Neural progenitor cell (in vitro differentiated cells): Measurements from ENCODE around the gene SSBP2. TPM values are rescaled to one million over a fixed set of nuclear protein-coding genes. Genes with fewer than 3 reads are reported as not detected.
A peak's percentile ranks its signal among the peaks of the same experiment; 100 is the strongest.
"Not testable (repeated sequence)": the region's sequence is repeated elsewhere in the genome, so short reads cannot be mapped to it uniquely, and the experiment has no call there.

Source experiments
- DNase-seq: peaks from one replicate; pipeline ENCODE4 v3.0.0-alpha.2; 2016; ENCODE audit warnings: low spot score
- H2AFZ ChIP-seq: fragments of 200-600 bp; sonication (generic); replicated peaks from 2 replicates; pipeline ENCODE4 v1.6.1; 2016; ENCODE audit warnings: antibody characterized with exemption
- H3F3A ChIP-seq: fragments of 200-600 bp; sonication (generic); 2 replicates; pipeline ENCODE4 v1.6.1; 2016; ENCODE audit warnings: antibody characterized with exemption, low read depth
- H3K27ac ChIP-seq: fragments of 200-600 bp; sonication (generic); 2 replicates; pipeline ENCODE4 v1.5.1; 2016; ENCODE audit warnings: mild to moderate bottlenecking
- H3K27me3 ChIP-seq: fragments of 200-600 bp; sonication (generic); 2 replicates; pipeline ENCODE4 v1.6.1; 2016; ENCODE audit warnings: mild to moderate bottlenecking, moderate library complexity
- H3K36me3 ChIP-seq: fragments of 200-600 bp; sonication (generic); 2 replicates; pipeline ENCODE4 v1.5.1; 2016
- H3K4me1 ChIP-seq: fragments of 200-600 bp; sonication (generic); 2 replicates; pipeline ENCODE4 v1.6.1; 2016; ENCODE audit warnings: mixed run types
- H3K4me2 ChIP-seq: fragments of 200-600 bp; sonication (generic); 2 replicates; pipeline ENCODE4 v1.6.1; 2016
- H3K4me3 ChIP-seq: fragments of 200-600 bp; sonication (generic); 2 replicates; pipeline ENCODE4 v1.5.1; 2016
- H3K79me2 ChIP-seq: fragments of 200-600 bp; sonication (generic); 2 replicates; pipeline ENCODE4 v1.6.1; 2016; ENCODE audit warnings: low read depth
- H3K9ac ChIP-seq: fragments of 200-600 bp; sonication (generic); 2 replicates; pipeline ENCODE4 v1.6.1; 2016
- H3K9me3 ChIP-seq: fragments of 200-600 bp; sonication (generic); 2 replicates; pipeline ENCODE4 v1.5.1; 2016; ENCODE audit warnings: low read depth
- H4K20me1 ChIP-seq: fragments of 200-600 bp; sonication (generic); 2 replicates; pipeline ENCODE4 v1.6.1; 2016; ENCODE audit warnings: low read depth
- H3K27ac Mint-ChIP-seq: 3 replicates; pipeline ENCODE4 v1.8.0; 2021; ENCODE audit warnings: mixed read lengths
- H3K27me3 Mint-ChIP-seq: 2 replicates; pipeline ENCODE4 v1.8.0; 2022; ENCODE audit warnings: low read depth, mild to moderate bottlenecking, inconsistent platforms, moderate library complexity, mixed read lengths; ENCODE audit not compliant: insufficient read depth
- H3K36me3 Mint-ChIP-seq: 3 replicates; pipeline ENCODE4 v1.8.0; 2021; ENCODE audit warnings: mixed read lengths
- H3K4me1 Mint-ChIP-seq: 3 replicates; pipeline ENCODE4 v1.8.0; 2021; ENCODE audit warnings: mixed read lengths
- H3K4me3 Mint-ChIP-seq: 3 replicates; pipeline ENCODE4 v1.8.0; 2021; ENCODE audit warnings: mild to moderate bottlenecking, moderate library complexity, mixed read lengths
- H3K9me3 Mint-ChIP-seq: 3 replicates; pipeline ENCODE4 v1.8.0; 2020; ENCODE audit warnings: mixed read lengths
- CTCF ChIP-seq: fragments of 200-600 bp; sonication (generic); IDR thresholded peaks from 2 replicates; pipeline ENCODE4 v1.5.1; 2017; ENCODE audit warnings: antibody characterized with exemption, mild to moderate bottlenecking
- EZH2 ChIP-seq: fragments of 200-600 bp; sonication (generic); IDR thresholded peaks from 2 replicates; pipeline ENCODE4 v1.6.1; 2017; ENCODE audit warnings: antibody characterized with exemption, mild to moderate bottlenecking, moderate library complexity
- EZH2phosphoT487 ChIP-seq: fragments of 200-600 bp; sonication (generic); IDR thresholded peaks from 2 replicates; pipeline ENCODE4 v1.6.1; 2017; ENCODE audit warnings: antibody characterized with exemption
- total RNA-seq: library from RNA; depleted of rRNA; stranded (reverse); fragments of >200 nt; gene quantifications from 2 replicates; pipeline ENCODE4 v1.2.3, GENCODE V29; 2015; ENCODE audit warnings: low replicate concordance

Gene SSBP2
- total RNA-seq, 1 donor from 2014 or later = 175 TPM

DNA sequence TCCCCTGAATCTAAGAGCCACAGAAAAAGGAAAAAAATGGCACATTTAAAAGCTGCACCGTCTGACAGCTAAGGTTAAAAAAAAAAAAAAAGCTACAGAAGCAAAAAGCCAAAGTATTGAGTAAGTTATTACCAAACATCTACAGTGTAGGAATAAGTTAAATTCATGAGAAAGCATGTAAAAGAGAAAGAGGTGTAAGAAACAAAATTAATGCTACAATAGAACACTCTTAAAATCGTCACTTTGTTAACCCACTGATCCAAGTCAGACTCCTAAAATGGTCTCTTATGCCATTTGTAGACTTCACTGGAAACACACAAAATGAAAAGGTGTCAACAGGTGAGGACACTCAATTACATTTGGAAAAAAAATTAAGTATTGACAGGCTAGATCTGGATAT, 120.2 kb downstream of the SSBP2 start:
- Histone ChIP-seq H3K9ac (no peak overlapping the region), H3K4me2 (no peak overlapping the region), H3K79me2 (peaks cover 5% of the 10 kb centered on the region), H3K27ac (no peak overlapping the region), H3F3A (no peaks in the 10 kb centered on the region), H4K20me1 (peaks cover 5% of the 10 kb centered on the region), H3K4me3 (no peak overlapping the region), H3K4me1 (no peaks in the 10 kb centered on the region), H3K36me3 (peaks cover 6% of the 10 kb centered on the region), H3K9me3 (no peaks in the 10 kb centered on the region), H2AFZ (no peak overlapping the region), H3K27me3 (no peaks in the 10 kb centered on the region)
- H3K9me3 Mint-ChIP-seq = no peaks in the 10 kb centered on the region
- H3K4me3 Mint-ChIP-seq = no peak overlapping the region
- H3K27ac Mint-ChIP-seq = no peak overlapping the region
- peaks cover 2% of the 10 kb centered on the region for H3K27me3 Mint-ChIP-seq
- H3K4me1 Mint-ChIP-seq = peaks cover 10% of the 10 kb centered on the region
- no peak for TF ChIP-seq EZH2phosphoT487
- TF ChIP-seq CTCF = no peak
- TF ChIP-seq EZH2 = no peak
- DNase-seq = no peak
- peaks cover 14% of the 10 kb centered on the region for H3K36me3 Mint-ChIP-seq

- peaks cover 5% of the 10 kb centered on the region for H3K79me2 ChIP-seq
- TF ChIP-seq EZH2phosphoT487 = no peak
- no peak for TF ChIP-seq EZH2
- no peak for TF ChIP-seq CTCF
- no peak overlapping the region for H2AFZ ChIP-seq
- no peak overlapping the region for H3K27ac Mint-ChIP-seq
- peaks cover 5% of the 10 kb centered on the region for H4K20me1 ChIP-seq
- no peak overlapping the region for H3K4me3 ChIP-seq
- H3K4me1 ChIP-seq = no peaks in the 10 kb centered on the region
- peaks cover 6% of the 10 kb centered on the region for H3K36me3 ChIP-seq
- H3K9ac ChIP-seq = no peak overlapping the region
- H3K4me1 Mint-ChIP-seq = peaks cover 10% of the 10 kb centered on the region
- H3K36me3 Mint-ChIP-seq = peaks cover 14% of the 10 kb centered on the region
- DNase-seq = no peak
- no peak overlapping the region for H3K4me2 ChIP-seq
- no peaks in the 10 kb centered on the region for H3K9me3 ChIP-seq
- no peaks in the 10 kb centered on the region for H3K9me3 Mint-ChIP-seq
- H3F3A ChIP-seq = no peaks in the 10 kb centered on the region
- H3K27ac ChIP-seq = no peak overlapping the region
- no peak overlapping the region for H3K4me3 Mint-ChIP-seq
- H3K27me3 ChIP-seq = no peaks in the 10 kb centered on the region
- H3K27me3 Mint-ChIP-seq = peaks cover 2% of the 10 kb centered on the region
These were observed 120.9 kb downstream of the SSBP2 start for GRCh38 chr5:81629986-81630385.

DNA sequence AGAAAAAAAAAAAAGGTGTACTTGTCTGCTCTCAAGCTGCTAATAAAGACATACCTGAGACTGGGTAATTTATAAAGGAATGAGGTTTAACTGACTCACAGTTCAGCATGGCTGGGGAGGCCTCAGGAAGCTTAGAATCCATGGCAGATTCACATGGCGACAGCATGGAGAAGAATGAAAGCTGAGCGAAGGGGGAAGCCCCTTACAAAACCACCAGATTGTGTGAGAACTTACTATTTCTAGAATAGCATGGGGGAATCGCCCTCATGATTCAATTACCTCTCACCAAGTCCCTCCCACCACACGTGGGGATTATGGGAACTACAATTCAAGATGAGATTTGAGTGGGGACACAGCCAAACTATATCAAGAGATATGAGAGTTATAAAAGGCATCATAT, 122.8 kb downstream of the SSBP2 start:
- H3K9me3 ChIP-seq, H3K27me3 Mint-ChIP-seq, H3K4me3 Mint-ChIP-seq, H3K9ac ChIP-seq, DNase-seq, H3K36me3 ChIP-seq, H3K4me1 Mint-ChIP-seq, H3K27ac Mint-ChIP-seq, H3K9me3 Mint-ChIP-seq, H3K4me1 ChIP-seq, H2AFZ ChIP-seq, H3K27me3 ChIP-seq, H3F3A ChIP-seq, H3K4me2 ChIP-seq, H3K4me3 ChIP-seq, H3K79me2 ChIP-seq, H4K20me1 ChIP-seq, H3K27ac ChIP-seq: not testable (repeated sequence)
- peaks cover 15% of the 10 kb centered on the region for H3K36me3 Mint-ChIP-seq

DNA sequence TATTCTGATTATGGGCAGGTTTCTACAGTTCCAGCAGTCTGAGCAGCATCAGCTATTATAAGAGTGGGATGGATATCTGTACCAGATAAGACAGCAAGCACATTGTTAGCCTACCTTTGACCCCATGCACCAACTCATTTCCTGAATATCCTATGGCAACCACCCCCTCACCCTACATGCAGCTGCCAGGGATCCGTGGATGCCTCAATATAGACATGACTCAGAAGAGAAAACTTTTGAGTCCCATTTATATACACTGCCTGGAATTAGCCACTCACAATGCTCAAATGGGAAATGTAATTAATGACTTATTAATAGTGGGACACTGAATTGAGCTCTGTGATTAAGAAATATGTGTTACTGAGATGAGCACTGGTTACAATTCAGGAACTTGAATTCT, 124.4 kb downstream of the SSBP2 start:
- Histone ChIP-seq H3K36me3 (peaks cover 15% of the 10 kb centered on the region), H2AFZ (no peak overlapping the region), H3K4me2 (no peak overlapping the region), H3K27ac (no peak overlapping the region), H3K4me3 (no peak overlapping the region), H3K4me1 (no peaks in the 10 kb centered on the region), H3K9ac (no peak overlapping the region), H3K79me2 (peaks cover 9% of the 10 kb centered on the region), H3K9me3 (peaks cover 10% of the 10 kb centered on the region), H4K20me1 (peaks cover 5% of the 10 kb centered on the region), H3F3A (no peaks in the 10 kb centered on the region), H3K27me3 (no peaks in the 10 kb centered on the region)
- peaks cover 4% of the 10 kb centered on the region for H3K9me3 Mint-ChIP-seq
- H3K27ac Mint-ChIP-seq = peak overlapping the region; percentile 25
- H3K4me3 Mint-ChIP-seq = no peak overlapping the region
- H3K4me1 Mint-ChIP-seq = peaks cover 10% of the 10 kb centered on the region
- TF ChIP-seq EZH2 = no peak
- TF ChIP-seq CTCF = no peak
- H3K36me3 Mint-ChIP-seq = peaks cover 24% of the 10 kb centered on the region
- no peak for DNase-seq
- peaks cover 2% of the 10 kb centered on the region for H3K27me3 Mint-ChIP-seq
